Osteocyte (in vitro differentiated cells): ENCODE data around the gene DLX5. TPM values are rescaled to one million over a fixed set of nuclear protein-coding genes. Genes with fewer than 3 reads are reported as not detected.
A peak's percentile ranks its signal among the peaks of the same experiment; 100 is the strongest.

Experiments
- DNase-seq: peaks from one replicate; pipeline ENCODE4 v3.0.0; 2021; ENCODE audit warnings: mixed read lengths; ENCODE audit not compliant: unreplicated experiment; ENCODE audit errors: extremely low spot score
- H3K27ac Mint-ChIP-seq: one replicate; pipeline ENCODE4 v1.8.0; 2021; ENCODE audit warnings: mild to moderate bottlenecking, mixed read lengths; ENCODE audit not compliant: unreplicated experiment
- H3K27me3 Mint-ChIP-seq: one replicate; pipeline ENCODE4 v1.8.0; 2021; ENCODE audit warnings: mixed read lengths; ENCODE audit not compliant: unreplicated experiment
- H3K36me3 Mint-ChIP-seq: one replicate; pipeline ENCODE4 v1.8.0; 2021; ENCODE audit warnings: mixed read lengths; ENCODE audit not compliant: unreplicated experiment
- H3K4me1 Mint-ChIP-seq: one replicate; pipeline ENCODE4 v1.8.0; 2021; ENCODE audit warnings: mixed read lengths; ENCODE audit not compliant: unreplicated experiment
- H3K4me3 Mint-ChIP-seq: one replicate; pipeline ENCODE4 v1.8.0; 2021; ENCODE audit warnings: mild to moderate bottlenecking, moderate library complexity, mixed read lengths; ENCODE audit not compliant: unreplicated experiment
- H3K9me3 Mint-ChIP-seq: one replicate; pipeline ENCODE4 v1.8.0; 2021; ENCODE audit warnings: mixed read lengths; ENCODE audit not compliant: unreplicated experiment
- CTCF ChIP-seq: fragments of 200-600 bp; sonication (generic); IDR thresholded peaks from 2 replicates; pipeline ENCODE4 v1.5.0; 2021; ENCODE audit warnings: antibody characterized with exemption, mild to moderate bottlenecking, moderate library complexity
- total RNA-seq: library from RNA; stranded (reverse); gene quantifications from 2 replicates; pipeline ENCODE4 v1.2.1, GENCODE V29; 2021

Gene DLX5
- total RNA-seq, 1 donor from 2014 or later, result 6.0 TPM

GRCh38 chr7:97020601-97020995, 4.0 kb downstream of the DLX5 start:
- Mint-ChIP-seq H3K4me1 (peaks cover 63% of the 10 kb centered on the region), H3K27me3 (peaks cover 88% of the 10 kb centered on the region), H3K4me3 (peak overlapping the region; percentile 38), H3K36me3 (peaks cover 13% of the 10 kb centered on the region), H3K27ac (no peak overlapping the region), H3K9me3 (no peaks in the 10 kb centered on the region)
- no peak for DNase-seq
- no peak for TF ChIP-seq CTCF

GRCh38 chr7:97019710-97020225, 4.9 kb downstream of the DLX5 start:
- no peaks in the 10 kb centered on the region for H3K9me3 Mint-ChIP-seq
- TF ChIP-seq CTCF, result no peak
- peaks cover 91% of the 10 kb centered on the region for H3K27me3 Mint-ChIP-seq
- no peak overlapping the region for H3K27ac Mint-ChIP-seq
- no peak overlapping the region for H3K4me3 Mint-ChIP-seq
- DNase-seq, result no peak
- peaks cover 13% of the 10 kb centered on the region for H3K36me3 Mint-ChIP-seq
- peaks cover 58% of the 10 kb centered on the region for H3K4me1 Mint-ChIP-seq

- peaks cover 13% of the 10 kb centered on the region for H3K36me3 Mint-ChIP-seq
- no peak for DNase-seq
- no peak overlapping the region for H3K4me3 Mint-ChIP-seq
- no peak overlapping the region for H3K27ac Mint-ChIP-seq
- H3K4me1 Mint-ChIP-seq, result peaks cover 50% of the 10 kb centered on the region
- H3K27me3 Mint-ChIP-seq, result peaks cover 91% of the 10 kb centered on the region
- H3K9me3 Mint-ChIP-seq, result no peaks in the 10 kb centered on the region
- no peak for TF ChIP-seq CTCF
Observed at GRCh38 chr7:97018791-97019531, 5.7 kb downstream of the DLX5 start.

GRCh38 chr7:97018126-97018601, 6.5 kb downstream of the DLX5 start:
- peaks cover 44% of the 10 kb centered on the region for H3K4me1 Mint-ChIP-seq
- H3K9me3 Mint-ChIP-seq, result no peaks in the 10 kb centered on the region
- H3K27ac Mint-ChIP-seq, result peak overlapping the region; percentile 51
- H3K27me3 Mint-ChIP-seq, result peaks cover 91% of the 10 kb centered on the region
- TF ChIP-seq CTCF, result no peak
- DNase-seq, result no peak
- H3K36me3 Mint-ChIP-seq, result peaks cover 13% of the 10 kb centered on the region
- peak overlapping the region; percentile 42 for H3K4me3 Mint-ChIP-seq
